GM23338 (cell line): ENCODE data around the gene CDYL. TPM values are rescaled to one million over a fixed set of nuclear protein-coding genes. Genes with fewer than 3 reads are reported as not detected.

ENCODE experiments used
- ATAC-seq: fragments of 200-7000 bp; cut with Tn5 transposase; 3 replicates; pipeline ENCODE4 v1.9.1; 2020
- DNase-seq: peaks from one replicate; pipeline ENCODE4 v3.0.0-alpha.2; 2015; ENCODE audit warnings: low spot score
- H2AFZ ChIP-seq: fragments of 200-600 bp; sonication (generic); 2 replicates; pipeline ENCODE4 v1.8.0; 2016; ENCODE audit warnings: antibody characterized with exemption, mild to moderate bottlenecking, moderate library complexity
- H3F3A ChIP-seq: fragments of 200-600 bp; sonication (generic); replicated peaks from 2 replicates; pipeline ENCODE4 v1.8.0; 2017; ENCODE audit warnings: antibody characterized with exemption, mixed run types, low read depth
- H3K27ac ChIP-seq: fragments of 200-600 bp; sonication (generic); 2 replicates; pipeline ENCODE4 v1.6.1; 2016; ENCODE audit warnings: low read depth
- H3K27me3 ChIP-seq: fragments of 200-600 bp; sonication (generic); 2 replicates; pipeline ENCODE4 v1.8.0; 2016; ENCODE audit warnings: mild to moderate bottlenecking, mixed run types, moderate library complexity; ENCODE audit not compliant: insufficient read depth
- H3K36me3 ChIP-seq: fragments of 200-600 bp; sonication (generic); 2 replicates; pipeline ENCODE4 v1.8.0; 2016; ENCODE audit warnings: mild to moderate bottlenecking; ENCODE audit not compliant: insufficient read depth
- H3K4me1 ChIP-seq: fragments of 200-600 bp; sonication (generic); 2 replicates; pipeline ENCODE4 v1.8.0; 2016; ENCODE audit warnings: mild to moderate bottlenecking, moderate library complexity; ENCODE audit not compliant: insufficient read depth
- H3K4me2 ChIP-seq: fragments of 200-600 bp; sonication (generic); 2 replicates; pipeline ENCODE4 v1.7.1; 2017; ENCODE audit warnings: mixed run types
- H3K4me3 ChIP-seq: fragments of 200-600 bp; sonication (generic); 2 replicates; pipeline ENCODE4 v1.6.1; 2016; ENCODE audit warnings: mixed run types
- H3K79me2 ChIP-seq: fragments of 200-600 bp; sonication (generic); replicated peaks from 2 replicates; pipeline ENCODE4 v1.8.0; 2017; ENCODE audit warnings: mild to moderate bottlenecking; ENCODE audit not compliant: insufficient read depth
- H3K9me2 ChIP-seq: fragments of 200-600 bp; sonication (generic); 2 replicates; pipeline ENCODE4 v1.8.0; 2017; ENCODE audit not compliant: insufficient read depth
- H4K20me1 ChIP-seq: fragments of 200-600 bp; sonication (generic); replicated peaks from 2 replicates; pipeline ENCODE4 v1.8.0; 2017; ENCODE audit warnings: mild to moderate bottlenecking; ENCODE audit not compliant: insufficient read depth
- H3K27ac Mint-ChIP-seq: 2 replicates; pipeline ENCODE4 v1.8.0; 2020; ENCODE audit warnings: inconsistent platforms, mild to moderate bottlenecking, moderate library complexity, mixed read lengths
- H3K27me3 Mint-ChIP-seq: 3 replicates; pipeline ENCODE4 v1.8.0; 2022; ENCODE audit warnings: low read depth, mild to moderate bottlenecking, moderate library complexity, mixed read lengths, inconsistent platforms; ENCODE audit not compliant: insufficient read depth, poor library complexity
- H3K36me3 Mint-ChIP-seq: 3 replicates; pipeline ENCODE4 v1.8.0; 2021; ENCODE audit warnings: low read depth, mild to moderate bottlenecking, inconsistent platforms, moderate library complexity, mixed read lengths
- H3K4me1 Mint-ChIP-seq: 3 replicates; pipeline ENCODE4 v1.8.0; 2020; ENCODE audit warnings: mild to moderate bottlenecking, inconsistent platforms, mixed read lengths
- H3K4me3 Mint-ChIP-seq: 3 replicates; pipeline ENCODE4 v1.8.0; 2021; ENCODE audit warnings: moderate library complexity, mild to moderate bottlenecking, inconsistent platforms, mixed read lengths
- H3K9me3 Mint-ChIP-seq: 3 replicates; pipeline ENCODE4 v1.8.0; 2020; ENCODE audit warnings: moderate library complexity, mild to moderate bottlenecking, inconsistent platforms, mixed read lengths
- ETS1 ChIP-seq: IDR thresholded peaks from 2 replicates; pipeline ENCODE4 v1.6.1; 2016; ENCODE audit warnings: antibody characterized with exemption
- EZH2phosphoT487 ChIP-seq: fragments of 200-600 bp; sonication (generic); IDR thresholded peaks from one replicate; pipeline ENCODE4 v1.8.1; 2018; ENCODE audit warnings: antibody characterized with exemption; ENCODE audit not compliant: unreplicated experiment
- JUNB ChIP-seq: IDR thresholded peaks from one replicate; pipeline ENCODE4 v1.6.1; 2016; ENCODE audit warnings: antibody characterized with exemption; ENCODE audit not compliant: unreplicated experiment
- NANOG ChIP-seq: IDR thresholded peaks from 2 replicates; pipeline ENCODE4 v1.6.1; 2016; ENCODE audit warnings: antibody characterized with exemption, borderline replicate concordance
- POLR2AphosphoS5 ChIP-seq: IDR thresholded peaks from 2 replicates; pipeline ENCODE4 v1.6.1; 2016; ENCODE audit warnings: antibody characterized with exemption, low read depth
- STAT1 ChIP-seq: IDR thresholded peaks from one replicate; pipeline ENCODE4 v1.6.1; 2016; ENCODE audit warnings: antibody characterized with exemption; ENCODE audit not compliant: unreplicated experiment
- ZNF114 ChIP-seq: fragments of 250-450 bp; sonication (Bioruptor Pico); IDR thresholded peaks from 2 replicates; pipeline ENCODE4 v1.5.0; 2020; ENCODE audit warnings: mild to moderate bottlenecking, moderate library complexity
- ZNF462 ChIP-seq: fragments of 250-450 bp; sonication (Bioruptor Pico); IDR thresholded peaks from 2 replicates; pipeline ENCODE4 v1.5.0; 2020; ENCODE audit warnings: mild to moderate bottlenecking, moderate library complexity
- polyA plus RNA-seq: library from polyadenylated mRNA; unstranded; fragments of >200 nt; fragmentation: Nextera tagmentation; extraction: Ambion mirVana; gene quantifications from 2 replicates; pipeline ENCODE4 v1.2.1, GENCODE V29; 2016
- total RNA-seq: library from RNA; depleted of rRNA; stranded (reverse); fragments of >200 nt; shearing (Covaris generic); gene quantifications from 2 replicates; pipeline ENCODE4 v1.2.3, GENCODE V29; 2014
- TF ChIP-seq, protein P1 (sequence below), 2 experiments: fragments of 200-600 bp in 1 of 2; sonication (generic) in 1 of 2; conservative IDR thresholded peaks; 2 replicates each; pipeline versions ENCODE4 v1.5.1 to v1.6.1; 2016 to 2017; ENCODE audit warnings: antibody characterized with exemption in 2 of 2, low read depth in 2 of 2, mild to moderate bottlenecking in 2 of 2, moderate library complexity in 1 of 2
- TF ChIP-seq, protein P2 (sequence below): IDR thresholded peaks from one replicate; pipeline ENCODE4 v1.6.1; 2018; ENCODE audit warnings: antibody characterized with exemption; ENCODE audit not compliant: unreplicated experiment

CDYL gene
- total and polyA plus RNA-seq, 2 experiments from 2014 or later, result 67.2 to 128 TPM

- TF ChIP-seq ZNF462 (CRISPR knock-in tag) (no peak), NANOG (no peak), JUNB (no peak), ETS1 (no peak), EZH2phosphoT487 (no peak), POLR2AphosphoS5 (no peak)
These were observed 126.9 kb downstream of the CDYL start (continued) for GRCh38 chr6:4903121-4903520.

GRCh38 chr6:4903751-4904370 lies 127.7 kb downstream of the CDYL start:
- DNase-seq (no peak), ATAC-seq (no peak)
- H2AFZ ChIP-seq, result no peak overlapping the region
- no peaks in the 10 kb centered on the region for H3K36me3 ChIP-seq
- peaks cover 25% of the 10 kb centered on the region for H3K4me1 ChIP-seq
- no peak overlapping the region for H3K4me3 Mint-ChIP-seq
- H3K27ac Mint-ChIP-seq, result peak overlapping the region; percentile 46; the same call in 1 of the 2 replicates
- no peak overlapping the region for H3K27ac ChIP-seq
- H3K4me2 ChIP-seq, result no peak overlapping the region
- peaks cover 67% of the 10 kb centered on the region for H3K4me1 Mint-ChIP-seq
- no peak overlapping the region for H3K4me3 ChIP-seq
- peaks cover 27% of the 10 kb centered on the region for H3K36me3 Mint-ChIP-seq
- H3K27me3 Mint-ChIP-seq, result peaks cover 12% of the 10 kb centered on the region
- no peaks in the 10 kb centered on the region for H3K27me3 ChIP-seq
- H3K79me2 ChIP-seq, result peaks cover 98% of the 10 kb centered on the region
- H3K9me3 Mint-ChIP-seq, result peaks cover 3% of the 10 kb centered on the region; the same call in 2 of the 3 replicates
- no peaks in the 10 kb centered on the region for H3F3A ChIP-seq
- H4K20me1 ChIP-seq, result peaks cover 69% of the 10 kb centered on the region
- no peaks in the 10 kb centered on the region for H3K9me2 ChIP-seq
- TF ChIP-seq, protein P1, sequence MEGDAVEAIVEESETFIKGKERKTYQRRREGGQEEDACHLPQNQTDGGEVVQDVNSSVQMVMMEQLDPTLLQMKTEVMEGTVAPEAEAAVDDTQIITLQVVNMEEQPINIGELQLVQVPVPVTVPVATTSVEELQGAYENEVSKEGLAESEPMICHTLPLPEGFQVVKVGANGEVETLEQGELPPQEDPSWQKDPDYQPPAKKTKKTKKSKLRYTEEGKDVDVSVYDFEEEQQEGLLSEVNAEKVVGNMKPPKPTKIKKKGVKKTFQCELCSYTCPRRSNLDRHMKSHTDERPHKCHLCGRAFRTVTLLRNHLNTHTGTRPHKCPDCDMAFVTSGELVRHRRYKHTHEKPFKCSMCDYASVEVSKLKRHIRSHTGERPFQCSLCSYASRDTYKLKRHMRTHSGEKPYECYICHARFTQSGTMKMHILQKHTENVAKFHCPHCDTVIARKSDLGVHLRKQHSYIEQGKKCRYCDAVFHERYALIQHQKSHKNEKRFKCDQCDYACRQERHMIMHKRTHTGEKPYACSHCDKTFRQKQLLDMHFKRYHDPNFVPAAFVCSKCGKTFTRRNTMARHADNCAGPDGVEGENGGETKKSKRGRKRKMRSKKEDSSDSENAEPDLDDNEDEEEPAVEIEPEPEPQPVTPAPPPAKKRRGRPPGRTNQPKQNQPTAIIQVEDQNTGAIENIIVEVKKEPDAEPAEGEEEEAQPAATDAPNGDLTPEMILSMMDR (conservative IDR thresholded peaks at IDR 0.05; ENCODE audit: low read depth in 2 of 2), result no peak
- TF ChIP-seq STAT1 (no peak), ZNF114 (CRISPR knock-in tag) (no peak)
- TF ChIP-seq, protein P2, sequence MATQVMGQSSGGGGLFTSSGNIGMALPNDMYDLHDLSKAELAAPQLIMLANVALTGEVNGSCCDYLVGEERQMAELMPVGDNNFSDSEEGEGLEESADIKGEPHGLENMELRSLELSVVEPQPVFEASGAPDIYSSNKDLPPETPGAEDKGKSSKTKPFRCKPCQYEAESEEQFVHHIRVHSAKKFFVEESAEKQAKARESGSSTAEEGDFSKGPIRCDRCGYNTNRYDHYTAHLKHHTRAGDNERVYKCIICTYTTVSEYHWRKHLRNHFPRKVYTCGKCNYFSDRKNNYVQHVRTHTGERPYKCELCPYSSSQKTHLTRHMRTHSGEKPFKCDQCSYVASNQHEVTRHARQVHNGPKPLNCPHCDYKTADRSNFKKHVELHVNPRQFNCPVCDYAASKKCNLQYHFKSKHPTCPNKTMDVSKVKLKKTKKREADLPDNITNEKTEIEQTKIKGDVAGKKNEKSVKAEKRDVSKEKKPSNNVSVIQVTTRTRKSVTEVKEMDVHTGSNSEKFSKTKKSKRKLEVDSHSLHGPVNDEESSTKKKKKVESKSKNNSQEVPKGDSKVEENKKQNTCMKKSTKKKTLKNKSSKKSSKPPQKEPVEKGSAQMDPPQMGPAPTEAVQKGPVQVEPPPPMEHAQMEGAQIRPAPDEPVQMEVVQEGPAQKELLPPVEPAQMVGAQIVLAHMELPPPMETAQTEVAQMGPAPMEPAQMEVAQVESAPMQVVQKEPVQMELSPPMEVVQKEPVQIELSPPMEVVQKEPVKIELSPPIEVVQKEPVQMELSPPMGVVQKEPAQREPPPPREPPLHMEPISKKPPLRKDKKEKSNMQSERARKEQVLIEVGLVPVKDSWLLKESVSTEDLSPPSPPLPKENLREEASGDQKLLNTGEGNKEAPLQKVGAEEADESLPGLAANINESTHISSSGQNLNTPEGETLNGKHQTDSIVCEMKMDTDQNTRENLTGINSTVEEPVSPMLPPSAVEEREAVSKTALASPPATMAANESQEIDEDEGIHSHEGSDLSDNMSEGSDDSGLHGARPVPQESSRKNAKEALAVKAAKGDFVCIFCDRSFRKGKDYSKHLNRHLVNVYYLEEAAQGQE, result no peak
